Stimulated activated CD4-positive, alpha-beta T cell treated with anti-CD3 and anti-CD28 coated beads, TNF-alpha, amount 100 ng/mL, for 48 hours (primary cell): ENCODE data around the gene NAPA.

ENCODE experiments used
- DNase-seq, 3 donors: peaks; one replicate each; pipeline ENCODE4 v3.0.0-alpha.2; 2020; ENCODE audit warnings: low read depth in 3 of 3

NAPA gene

GRCh38 chr19:47499863-47500830, 14.7 kb downstream of the NAPA start:
- no peak for DNase-seq

DNA sequence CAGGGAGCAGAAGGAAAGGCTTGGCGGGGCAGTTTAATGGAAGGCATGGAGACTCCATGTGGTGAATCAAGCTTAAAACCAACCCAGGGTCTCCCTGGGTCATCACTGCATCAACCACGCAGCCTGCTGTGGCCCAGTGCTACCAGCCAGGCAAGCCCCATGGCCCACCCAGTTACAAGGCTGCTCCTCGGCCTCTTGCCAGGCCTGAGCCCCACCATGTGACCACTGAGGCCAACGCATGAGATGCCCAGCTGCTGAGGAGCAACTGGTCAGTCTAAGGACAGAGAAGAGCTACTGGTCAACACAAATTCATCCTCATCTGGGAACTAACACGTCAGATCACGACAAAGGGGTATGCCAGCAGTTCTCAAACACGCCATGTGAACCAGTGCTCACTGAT, 15.5 kb downstream of the NAPA start:
- DNase-seq, result no peak

DNA sequence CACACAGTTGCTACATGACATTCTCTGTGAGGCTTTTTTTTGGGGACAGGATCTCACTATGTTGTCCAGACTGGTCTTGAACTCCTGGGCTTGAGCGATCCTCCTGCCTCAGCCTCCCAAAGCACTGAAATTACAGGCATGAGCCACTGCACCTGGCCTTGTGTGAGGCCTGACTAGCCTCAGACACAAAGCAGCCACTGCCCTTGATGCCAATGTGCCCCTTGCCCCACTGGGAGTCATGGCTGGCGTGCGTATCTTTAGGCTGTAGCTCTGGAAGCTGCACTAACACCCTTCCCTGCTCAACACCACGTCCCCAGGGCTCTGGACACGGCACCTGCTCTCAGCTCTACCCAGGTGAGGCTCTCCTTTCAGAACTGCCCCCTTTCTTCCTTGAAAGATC, 16.3 kb downstream of the NAPA start:
- DNase-seq, result no peak

GRCh38 chr19:47497821-47498520, 16.9 kb downstream of the NAPA start:
- no peak for DNase-seq

- DNase-seq, result no peak
These were observed 17.7 kb downstream of the NAPA start for GRCh38 chr19:47497050-47497766.

GRCh38 chr19:47495478-47496372, 19.1 kb downstream of the NAPA start:
- no peak for DNase-seq

DNA sequence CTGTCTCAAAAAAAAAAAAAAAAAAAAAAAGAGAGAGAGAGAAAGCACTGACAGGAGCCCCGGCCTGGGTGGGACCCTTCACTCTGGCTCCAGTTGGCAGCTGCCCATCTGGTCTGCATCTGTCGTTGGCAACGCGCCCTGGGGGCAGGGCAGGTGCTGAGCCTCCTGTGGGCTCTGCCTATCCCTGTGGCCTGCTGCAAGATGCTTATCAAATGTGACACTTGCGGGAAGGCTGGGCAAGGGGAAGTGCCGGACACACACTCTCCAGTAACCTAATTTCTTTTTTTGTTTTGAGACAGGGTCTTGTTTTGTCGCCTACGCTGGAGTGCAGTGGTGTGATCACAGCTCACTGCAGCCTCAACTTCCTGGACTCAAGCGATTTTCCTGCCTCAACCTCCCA, 20.1 kb downstream of the NAPA start:
- no peak for DNase-seq

- DNase-seq, result no peak
These were observed 20.7 kb downstream of the NAPA start for GRCh38 chr19:47494211-47494547.

- no peak for DNase-seq
These were observed 21.3 kb downstream of the NAPA start for GRCh38 chr19:47493378-47494210.

DNA sequence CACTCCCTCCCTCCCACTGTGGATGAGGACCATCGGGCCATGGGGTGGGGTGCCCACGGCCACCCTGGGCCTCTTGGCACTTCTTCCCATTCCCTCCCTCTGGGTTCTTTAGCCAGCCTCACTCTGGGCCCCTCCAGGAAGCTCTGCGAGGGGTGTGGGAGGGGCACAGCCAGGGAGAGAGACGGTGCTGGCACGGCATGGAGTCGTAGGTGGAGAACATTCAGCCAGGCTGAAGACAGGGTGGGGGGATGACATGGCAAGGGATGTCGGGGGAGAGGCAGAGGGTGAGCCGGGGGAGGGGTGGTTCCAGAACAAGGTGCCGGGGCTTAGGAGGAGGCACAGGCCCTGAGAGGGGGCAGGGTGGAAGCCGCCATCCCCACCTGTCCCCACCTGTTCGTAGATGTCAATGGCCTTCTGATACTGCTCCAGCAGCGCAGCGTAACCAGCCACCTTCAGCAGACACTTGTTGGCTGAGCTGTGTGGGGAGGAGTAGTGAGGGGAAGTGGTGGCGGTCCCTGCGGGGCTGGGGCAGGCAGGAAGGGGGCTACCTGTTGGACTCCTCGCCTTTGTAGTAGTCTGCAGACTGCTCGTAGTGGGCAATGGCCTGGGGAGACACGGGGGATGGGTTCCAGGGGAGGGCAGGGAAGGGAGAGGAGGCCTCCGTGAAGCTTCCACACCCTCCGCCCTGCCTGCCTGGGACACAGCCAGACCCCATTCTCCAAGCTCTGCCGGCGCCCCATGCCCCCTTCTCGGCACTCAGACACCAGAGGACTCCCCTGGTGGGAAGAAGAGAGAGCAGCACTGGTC, 22.1 kb downstream of the NAPA start:
- no peak for DNase-seq

DNA sequence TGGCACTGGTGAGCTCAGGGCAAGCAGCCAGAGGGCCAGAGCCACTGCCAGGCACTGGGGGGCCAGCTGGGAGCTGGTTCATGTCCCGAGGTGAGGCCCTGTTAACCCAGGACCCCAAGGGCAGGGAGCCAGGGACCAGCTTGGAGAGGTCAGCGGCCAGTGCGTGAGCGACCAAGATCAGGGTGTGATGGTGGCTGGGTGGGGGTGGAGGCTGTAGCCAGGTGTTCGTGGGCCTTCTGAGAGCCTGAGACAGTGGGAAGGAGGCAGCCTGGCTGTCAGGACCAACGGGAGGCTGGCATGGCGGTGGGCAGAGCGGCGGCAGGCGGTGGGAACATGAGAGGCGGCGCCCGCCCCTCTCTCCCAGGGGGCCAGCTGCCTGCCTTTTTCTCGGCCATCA, 22.7 kb downstream of the NAPA start:
- no peak for DNase-seq

- no peak for DNase-seq
These were observed 23.3 kb downstream of the NAPA start for GRCh38 chr19:47491358-47492136.

DNA sequence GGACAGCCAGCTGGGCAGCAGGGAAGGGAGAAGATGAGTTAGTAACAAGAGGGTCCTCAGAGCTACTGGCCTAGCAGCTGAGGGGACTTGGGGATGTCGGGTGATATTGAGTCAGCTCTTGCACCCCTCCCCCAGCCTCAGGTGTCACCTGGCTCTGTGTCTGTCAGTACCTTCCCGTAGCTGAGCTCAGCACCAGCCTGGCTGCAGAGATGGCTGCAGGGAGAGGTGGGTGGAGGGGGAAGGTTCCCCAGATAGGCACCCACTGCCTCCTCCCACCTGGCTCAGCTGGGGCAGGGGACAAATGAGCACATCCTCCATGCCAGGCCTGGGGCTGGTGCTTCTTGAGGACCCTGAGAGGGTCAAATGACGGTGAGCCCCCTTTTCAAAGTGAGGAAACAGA, 24.0 kb downstream of the NAPA start:
- DNase-seq, result no peak

DNA sequence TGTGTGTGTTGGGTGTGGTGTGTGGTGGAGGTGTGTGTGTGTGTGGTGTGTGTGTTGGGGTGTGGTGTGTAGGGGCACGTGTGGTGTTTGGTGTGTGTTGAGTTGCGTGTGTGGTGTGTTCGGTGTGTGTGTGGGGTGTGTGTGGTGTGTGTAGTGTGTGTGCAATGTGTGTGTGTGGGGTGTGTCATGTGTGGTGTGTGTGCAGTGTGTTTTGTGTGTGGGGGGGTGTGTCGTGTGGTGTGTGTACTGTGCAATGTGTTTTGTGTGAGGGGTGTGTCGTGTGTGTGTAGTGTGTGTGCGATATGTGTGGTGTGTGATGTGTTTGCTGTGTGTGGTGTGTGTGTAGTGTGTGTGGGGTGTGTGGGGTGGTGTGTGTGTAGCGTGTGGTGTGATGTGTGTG, 24.8 kb downstream of the NAPA start:
- no peak for DNase-seq

DNA sequence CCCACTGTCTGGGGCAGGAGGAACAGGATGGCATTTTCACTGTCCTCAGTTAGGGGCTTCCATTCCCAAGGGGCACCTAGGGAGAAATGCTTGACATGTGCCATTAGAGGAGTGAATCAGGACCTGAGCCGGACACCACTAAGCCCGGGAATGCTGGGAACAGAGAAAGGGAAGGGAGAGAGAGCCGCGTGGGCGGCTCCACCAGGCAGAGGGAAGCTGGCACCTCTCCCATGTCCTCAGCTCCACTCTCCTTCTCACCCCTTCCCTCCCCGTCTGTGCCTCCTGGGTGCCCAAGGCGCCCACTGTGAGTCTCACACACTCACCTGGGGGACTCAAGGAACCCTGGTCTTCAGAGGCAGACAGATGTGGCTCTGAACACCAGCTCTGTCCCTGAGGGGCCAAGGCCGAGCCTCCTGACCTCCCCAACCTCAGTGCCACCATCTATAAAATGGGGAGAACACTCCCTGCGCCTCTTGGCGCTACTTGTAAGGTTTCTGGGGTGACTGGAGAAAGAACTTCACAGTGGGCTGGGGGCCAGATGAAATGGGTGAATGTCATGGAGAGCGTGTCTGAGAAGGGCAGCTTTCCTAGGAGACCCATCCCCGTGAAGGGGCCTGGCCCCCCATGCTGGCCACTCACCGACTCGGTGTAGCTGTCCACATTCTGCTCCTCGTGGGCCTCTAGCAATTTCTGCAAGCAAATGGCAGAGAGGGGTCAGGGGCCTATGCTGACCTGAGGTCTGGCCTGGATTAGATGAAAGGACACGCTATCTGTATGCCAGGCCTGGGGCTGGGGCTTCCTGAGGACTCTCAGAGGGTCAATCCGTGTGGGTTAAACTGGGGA, 25.6 kb downstream of the NAPA start:
- no peak for DNase-seq

DNA sequence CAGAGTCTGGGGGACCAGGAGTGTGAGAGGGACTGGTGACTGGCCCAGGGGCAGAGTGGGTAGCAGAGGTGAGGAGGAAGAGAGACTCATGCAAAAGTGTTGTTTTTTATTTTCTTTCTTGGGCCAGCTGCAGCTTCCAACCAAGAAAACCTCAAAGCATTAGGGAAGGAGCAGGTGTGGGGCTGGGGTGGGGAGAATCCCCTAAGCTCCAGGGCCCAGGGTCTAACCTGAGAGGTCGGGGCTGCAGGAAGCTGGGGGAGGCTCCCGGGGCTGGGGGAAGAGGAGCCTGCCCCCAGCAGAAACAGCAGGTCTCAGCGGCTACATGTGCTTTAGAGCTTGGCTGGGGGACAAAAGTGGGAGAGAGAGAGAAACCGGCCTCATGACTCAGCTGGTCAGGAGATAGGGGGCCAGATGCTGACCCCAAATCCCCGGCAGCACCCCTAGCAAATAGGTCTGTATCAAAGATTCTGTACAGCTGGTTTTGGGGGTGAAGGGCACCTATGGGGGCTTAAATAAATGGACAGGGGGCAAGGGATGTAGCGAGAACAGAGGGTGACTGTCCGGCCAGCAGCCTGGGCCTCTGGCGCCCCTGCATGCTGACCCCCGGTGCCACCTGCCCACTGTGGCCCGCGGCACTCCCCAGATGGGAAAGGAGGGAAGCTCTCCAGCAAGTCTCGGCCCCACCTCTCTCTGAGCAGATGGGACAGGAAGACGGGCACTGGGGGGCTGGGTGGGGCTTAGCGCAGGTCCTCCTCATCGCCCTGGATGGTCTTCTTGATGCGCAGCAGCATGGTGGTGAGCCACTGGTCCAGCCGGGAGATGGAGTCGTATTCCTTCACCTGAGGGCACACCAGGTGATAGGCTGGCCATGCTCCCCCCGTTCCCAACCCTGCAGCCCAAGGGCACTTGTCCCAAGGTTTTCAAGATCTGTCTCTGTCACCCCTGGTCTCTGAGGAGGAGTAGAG, 27.0 kb downstream of the NAPA start:
- no peak for DNase-seq

GRCh38 chr19:47486900-47487299, 28.0 kb downstream of the NAPA start:
- no peak for DNase-seq
